AML-193 (cell line): Measurements from ENCODE around the gene CASTOR1.

Experiments
- DNase-seq, 2 experiments: peaks; one replicate each; lab custom pipeline; 2025; lab: John Stamatoyannopoulos, UW

CASTOR1 gene

GRCh38 chr22:30284666-30285065 lies 4.6 kb downstream of the CASTOR1 start:
- DNase-seq = no peak

- no peak for DNase-seq
These were observed 5.1 kb downstream of the CASTOR1 start for GRCh38 chr22:30284172-30284571.

- DNase-seq = no peak
These were observed 6.0 kb downstream of the CASTOR1 start for GRCh38 chr22:30283342-30283741.

GRCh38 chr22:30282616-30283046 lies 6.7 kb downstream of the CASTOR1 start:
- no peak for DNase-seq

- DNase-seq = no peak
These were observed 8.8 kb downstream of the CASTOR1 start for GRCh38 chr22:30280505-30280904.

- DNase-seq = no peak
These were observed 9.4 kb downstream of the CASTOR1 start for GRCh38 chr22:30279932-30280331.

GRCh38 chr22:30279046-30279788 lies 10.1 kb downstream of the CASTOR1 start:
- peak; percentile 84 to 86 for DNase-seq

GRCh38 chr22:30277547-30278344 lies 11.6 kb downstream of the CASTOR1 start:
- no peak for DNase-seq

GRCh38 chr22:30276039-30276438 lies 13.3 kb downstream of the CASTOR1 start:
- no peak for DNase-seq

- no peak for DNase-seq
These were observed 13.7 kb downstream of the CASTOR1 start for GRCh38 chr22:30275625-30276024.

GRCh38 chr22:30274437-30274812 lies 14.9 kb downstream of the CASTOR1 start:
- no peak for DNase-seq

- DNase-seq = no peak
These were observed 15.4 kb downstream of the CASTOR1 start for GRCh38 chr22:30273711-30274436.

- peak in 1 of 2 experiments; percentile 11 for DNase-seq
These were observed 16.3 kb downstream of the CASTOR1 start for GRCh38 chr22:30272781-30273601.

GRCh38 chr22:30270832-30271231 lies 18.5 kb downstream of the CASTOR1 start:
- DNase-seq = peak; percentile 88 to 89

- no peak for DNase-seq
These were observed 21.0 kb downstream of the CASTOR1 start for GRCh38 chr22:30268331-30268730.

- peak in 1 of 2 experiments; percentile 13 for DNase-seq
These were observed 21.7 kb downstream of the CASTOR1 start for GRCh38 chr22:30267382-30268302.

- DNase-seq = peak; percentile 88 to 89
These were observed 22.6 kb downstream of the CASTOR1 start, which contains the start of gene OSM for GRCh38 chr22:30266445-30267381. OSM (minus strand) TSS chr22:30266851; CDS start chr22:30266799, 52 bp downstream.

GRCh38 chr22:30265823-30266444 lies 23.4 kb downstream of the CASTOR1 start:
- peak; percentile 57 to 61 for DNase-seq
